ENCODE measurements around the gene STRIP2. TPM values are rescaled to one million over a fixed set of nuclear protein-coding genes. Genes with fewer than 3 reads are reported as not detected.

The STRIP2 gene
- total and polyA plus RNA-seq, 9 of the 15 experiments (the other 6 are each of a cell fraction or from before 2014, with no cell fraction given): 10.1 to 81.8 (median 42.3) TPM

DNA sequence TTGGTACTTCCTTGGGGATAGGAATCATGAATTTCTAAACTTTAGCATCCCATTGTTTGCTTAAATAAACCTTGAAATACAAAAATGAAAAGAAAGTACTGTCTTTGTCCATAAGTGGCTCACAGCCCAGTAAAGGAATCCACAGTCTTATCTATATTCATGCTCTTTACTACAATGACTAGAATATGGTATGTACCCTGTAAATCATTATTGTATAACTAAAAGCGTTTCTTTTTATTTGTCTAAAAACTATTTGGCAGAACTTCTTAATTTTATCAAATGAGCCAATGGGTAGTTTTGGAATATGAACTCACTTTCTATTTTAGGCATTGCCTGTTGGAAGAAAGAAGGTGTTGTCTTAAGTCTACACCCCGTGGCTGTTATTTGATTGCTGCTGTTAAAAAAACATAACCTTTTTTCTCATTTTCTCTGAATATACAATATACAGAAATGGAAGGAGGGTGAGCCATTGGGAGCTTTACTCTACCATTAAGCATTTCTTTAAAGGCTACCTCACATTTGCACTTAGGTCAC lies 12.4 kb upstream of the STRIP2 start:
- POLR2A ChIA-PET: interaction anchor here (2.2 kb wide), 1 partner anchor 12 kb away, joined by 9 read pairs; the partner anchor contains the start of gene STRIP2
- no peak overlapping the region for H3K27ac ChIP-seq (ENCODE audit: extremely low read depth, low read depth, low read length)
- no peaks in the 10 kb centered on the region for H3K27me3 ChIP-seq (ENCODE audit: control insufficient read depth in 2 of 2, insufficient read depth in 2 of 2, low read length in 2 of 2)
- TF ChIP-seq CBX8 (IDR thresholded peaks at IDR 0.05; ENCODE audit: borderline replicate concordance, extremely low read depth, low read depth, low read length, poor library complexity, severe bottlenecking): no peak
- TF ChIP-seq, protein P1, sequence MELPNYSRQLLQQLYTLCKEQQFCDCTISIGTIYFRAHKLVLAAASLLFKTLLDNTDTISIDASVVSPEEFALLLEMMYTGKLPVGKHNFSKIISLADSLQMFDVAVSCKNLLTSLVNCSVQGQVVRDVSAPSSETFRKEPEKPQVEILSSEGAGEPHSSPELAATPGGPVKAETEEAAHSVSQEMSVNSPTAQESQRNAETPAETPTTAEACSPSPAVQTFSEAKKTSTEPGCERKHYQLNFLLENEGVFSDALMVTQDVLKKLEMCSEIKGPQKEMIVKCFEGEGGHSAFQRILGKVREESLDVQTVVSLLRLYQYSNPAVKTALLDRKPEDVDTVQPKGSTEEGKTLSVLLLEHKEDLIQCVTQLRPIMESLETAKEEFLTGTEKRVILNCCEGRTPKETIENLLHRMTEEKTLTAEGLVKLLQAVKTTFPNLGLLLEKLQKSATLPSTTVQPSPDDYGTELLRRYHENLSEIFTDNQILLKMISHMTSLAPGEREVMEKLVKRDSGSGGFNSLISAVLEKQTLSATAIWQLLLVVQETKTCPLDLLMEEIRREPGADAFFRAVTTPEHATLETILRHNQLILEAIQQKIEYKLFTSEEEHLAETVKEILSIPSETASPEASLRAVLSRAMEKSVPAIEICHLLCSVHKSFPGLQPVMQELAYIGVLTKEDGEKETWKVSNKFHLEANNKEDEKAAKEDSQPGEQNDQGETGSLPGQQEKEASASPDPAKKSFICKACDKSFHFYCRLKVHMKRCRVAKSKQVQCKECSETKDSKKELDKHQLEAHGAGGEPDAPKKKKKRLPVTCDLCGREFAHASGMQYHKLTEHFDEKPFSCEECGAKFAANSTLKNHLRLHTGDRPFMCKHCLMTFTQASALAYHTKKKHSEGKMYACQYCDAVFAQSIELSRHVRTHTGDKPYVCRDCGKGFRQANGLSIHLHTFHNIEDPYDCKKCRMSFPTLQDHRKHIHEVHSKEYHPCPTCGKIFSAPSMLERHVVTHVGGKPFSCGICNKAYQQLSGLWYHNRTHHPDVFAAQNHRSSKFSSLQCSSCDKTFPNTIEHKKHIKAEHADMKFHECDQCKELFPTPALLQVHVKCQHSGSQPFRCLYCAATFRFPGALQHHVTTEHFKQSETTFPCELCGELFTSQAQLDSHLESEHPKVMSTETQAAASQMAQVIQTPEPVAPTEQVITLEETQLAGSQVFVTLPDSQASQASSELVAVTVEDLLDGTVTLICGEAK (IDR thresholded peaks at IDR 0.05): no peak
- TF ChIP-seq, protein P1 (CRISPR knock-in tag; IDR thresholded peaks at IDR 0.05): no peak
- peak; percentile 89 for TF ChIP-seq MEF2A (IDR thresholded peaks at IDR 0.05; ENCODE audit: control insufficient read depth, low read depth, low read length)
- no peak for TF ChIP-seq ESRRA (IDR thresholded peaks at IDR 0.05; ENCODE audit: borderline replicate concordance, low read depth)
- TF ChIP-seq SAP30 (IDR thresholded peaks at IDR 0.05; ENCODE audit: borderline replicate concordance, insufficient read depth, low read depth, low read length, poor library complexity, severe bottlenecking): no peak
- TF ChIP-seq FUS (optimal IDR thresholded peaks at IDR 0.05; ENCODE audit: low read depth, low read length): no peak
- TF ChIP-seq, protein P2, sequence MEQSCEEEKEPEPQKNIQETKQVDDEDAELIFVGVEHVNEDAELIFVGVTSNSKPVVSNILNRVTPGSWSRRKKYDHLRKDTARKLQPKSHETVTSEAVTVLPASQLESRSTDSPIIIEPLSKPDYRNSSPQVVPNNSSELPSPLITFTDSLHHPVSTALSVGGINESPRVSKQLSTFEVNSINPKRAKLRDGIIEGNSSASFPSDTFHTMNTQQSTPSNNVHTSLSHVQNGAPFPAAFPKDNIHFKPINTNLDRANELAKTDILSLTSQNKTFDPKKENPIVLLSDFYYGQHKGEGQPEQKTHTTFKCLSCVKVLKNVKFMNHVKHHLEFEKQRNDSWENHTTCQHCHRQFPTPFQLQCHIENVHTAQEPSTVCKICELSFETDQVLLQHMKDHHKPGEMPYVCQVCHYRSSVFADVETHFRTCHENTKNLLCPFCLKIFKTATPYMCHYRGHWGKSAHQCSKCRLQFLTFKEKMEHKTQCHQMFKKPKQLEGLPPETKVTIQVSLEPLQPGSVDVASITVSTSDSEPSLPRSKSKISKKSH (CRISPR knock-in tag; IDR thresholded peaks at IDR 0.05): 0 out of 2 replicates have a peak, but pooled peaks have one; percentile 8
- TF ChIP-seq LEF1 (IDR thresholded peaks at IDR 0.05): no peak
- TF ChIP-seq ILK (tag; IDR thresholded peaks at IDR 0.05; ENCODE audit: borderline replicate concordance, low read depth): no peak
- no peaks in the 10 kb centered on the region for H3K79me2 ChIP-seq (ENCODE audit: control insufficient read depth, insufficient read depth, low read length)
- H3K36me3 ChIP-seq (ENCODE audit: control insufficient read depth, insufficient read depth, low read length): no peaks in the 10 kb centered on the region
- intact Hi-C loops (cut with micrococcal nuclease) (loop anchor here (2.0 kb wide), 1 partner anchor 17 kb away; no protein-coding TSS in a partner anchor), in situ Hi-C loops (cut with MboI) (no loop called here)
- H3K9me3 ChIP-seq (replicated peaks; ENCODE audit: control insufficient read depth, insufficient read depth, low read depth, low read length): no peaks in the 10 kb centered on the region
- H3K4me3 ChIP-seq: no peak overlapping the region
- CTCF ChIA-PET (ENCODE audit: low intra/inter-chr PET ratio): no interaction called here
- FAIRE-seq (no peak), ATAC-seq (no peak), DNase-seq (ENCODE audit: extremely low read depth in 1 of 4, low spot score in 3 of 4) (no peak)
- 44% methylated on average over 2 of the region's 2 CpGs for WGBS (ENCODE audit: insufficient coverage, low coverage, missing lambda C conversion rate)
- peaks cover 7 to 21% of the 10 kb centered on the region in 2 experiments; a peak in 4 of 5 replicates for H3K4me1 ChIP-seq (replicated peaks in 1 of 2; ENCODE audit: control insufficient read depth in 2 of 2, insufficient read depth in 2 of 2, low read length in 2 of 2)
- no TSS peak for BruUV-seq (replicated peaks)
- no peaks in the 10 kb centered on the region for H4K20me1 ChIP-seq (replicated peaks; ENCODE audit: control insufficient read depth, insufficient read depth, low read length)
- H2AFZ ChIP-seq (ENCODE audit: low read depth, low read length): no peak overlapping the region
- H3K9me1 ChIP-seq (ENCODE audit: control insufficient read depth, insufficient read depth, low read length): no peaks in the 10 kb centered on the region
- no peak overlapping the region for H3K4me2 ChIP-seq (ENCODE audit: insufficient read depth, low read length)
- no peak overlapping the region for H3K9ac ChIP-seq (ENCODE audit: insufficient read depth in 1 of 2, low read depth in 2 of 2, low read length in 2 of 2)

Data from K562 (cell line).